GM21619 (cell line): ENCODE results near the gene ZC3H10.
A peak's percentile ranks its signal among the peaks of the same experiment; 100 is the strongest.
"Not testable (repeated sequence)": the region's sequence is repeated elsewhere in the genome, so short reads cannot be mapped to it uniquely, and the experiment has no call there.

Experiments used
- ATAC-seq: cut with Tn5 transposase; IDR thresholded peaks from one replicate; pipeline ENCODE4 v1.9.1; 2021; ENCODE audit not compliant: unreplicated experiment

The ZC3H10 gene

GRCh38 chr12:56152756-56153677, 35.0 kb downstream of the ZC3H10 start:
- ATAC-seq: no peak

GRCh38 chr12:56153678-56154065, 35.6 kb downstream of the ZC3H10 start:
- no peak for ATAC-seq

- no peak for ATAC-seq
Measured at GRCh38 chr12:56154246-56154771, 36.2 kb downstream of the ZC3H10 start.

- ATAC-seq: no peak
Measured at GRCh38 chr12:56154818-56155217, 36.8 kb downstream of the ZC3H10 start.

- no peak for ATAC-seq
Measured at GRCh38 chr12:56155256-56155845, 37.3 kb downstream of the ZC3H10 start.

- not testable (repeated sequence) for ATAC-seq
Measured at GRCh38 chr12:56156464-56157200, 38.6 kb downstream of the ZC3H10 start.

GRCh38 chr12:56157201-56158028, 39.3 kb downstream of the ZC3H10 start:
- peak; percentile 28 for ATAC-seq

- ATAC-seq: peak; percentile 78
Measured at GRCh38 chr12:56158029-56158925, 40.2 kb downstream of the ZC3H10 start, which contains the start of gene MYL6. Gene MYL6 (plus strand): TSS chr12:56158359. CDS start chr12:56158402, 43 bp downstream.

- ATAC-seq: no peak
Measured at GRCh38 chr12:56158926-56159461, 40.9 kb downstream of the ZC3H10 start.

GRCh38 chr12:56159482-56160192, 41.6 kb downstream of the ZC3H10 start:
- ATAC-seq: no peak

GRCh38 chr12:56160193-56160763, 42.2 kb downstream of the ZC3H10 start:
- ATAC-seq: no peak

GRCh38 chr12:56160894-56161689, 43.0 kb downstream of the ZC3H10 start:
- ATAC-seq: no peak

GRCh38 chr12:56161690-56162351, 43.8 kb downstream of the ZC3H10 start:
- no peak for ATAC-seq

- ATAC-seq: no peak
Measured at GRCh38 chr12:56162468-56163290, 44.6 kb downstream of the ZC3H10 start.

GRCh38 chr12:56163533-56164344, 45.7 kb downstream of the ZC3H10 start:
- no peak for ATAC-seq
